ENCODE measurements around the gene ZNF575.
A peak's percentile ranks its signal among the peaks of the same experiment; 100 is the strongest.

ZNF575 gene

DNA sequence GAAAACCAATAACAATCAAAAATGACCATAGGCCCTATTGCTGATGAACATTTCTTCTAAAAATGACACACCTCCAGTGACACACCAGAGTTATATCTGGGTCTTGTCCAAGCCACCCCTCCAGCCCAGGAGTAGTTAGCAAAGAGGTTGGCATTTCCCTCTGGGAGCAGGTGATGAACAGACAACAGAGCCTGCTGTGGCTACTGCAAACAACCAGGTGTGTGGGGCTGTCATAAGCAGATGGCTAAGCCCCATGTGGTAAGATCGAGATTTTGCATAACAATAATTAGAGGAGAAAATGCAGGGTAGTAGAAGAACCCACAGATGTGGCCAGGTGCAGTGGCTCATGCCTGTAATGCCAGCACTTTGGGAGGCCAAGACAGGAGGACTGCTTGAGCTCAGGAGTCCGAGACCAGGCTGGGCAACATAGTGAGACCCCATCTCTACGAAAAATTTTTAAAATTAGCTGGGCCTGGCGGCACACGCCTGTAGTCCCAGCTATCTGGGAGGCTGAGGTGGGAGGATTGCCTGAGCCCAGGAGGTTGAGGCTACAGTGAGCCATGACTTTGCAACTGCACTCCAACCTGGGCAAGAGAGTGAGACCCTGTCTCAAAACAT lies 37.3 kb downstream of the ZNF575 start:
- no peak for DNase-seq (ENCODE audit: extremely low read depth in 1 of 2, low read depth in 1 of 2)

- DNase-seq (ENCODE audit: extremely low read depth in 1 of 2, low read depth in 1 of 2), result no peak
Measured at GRCh38 chr19:43572171-43572588, 39.2 kb downstream of the ZNF575 start.

DNA sequence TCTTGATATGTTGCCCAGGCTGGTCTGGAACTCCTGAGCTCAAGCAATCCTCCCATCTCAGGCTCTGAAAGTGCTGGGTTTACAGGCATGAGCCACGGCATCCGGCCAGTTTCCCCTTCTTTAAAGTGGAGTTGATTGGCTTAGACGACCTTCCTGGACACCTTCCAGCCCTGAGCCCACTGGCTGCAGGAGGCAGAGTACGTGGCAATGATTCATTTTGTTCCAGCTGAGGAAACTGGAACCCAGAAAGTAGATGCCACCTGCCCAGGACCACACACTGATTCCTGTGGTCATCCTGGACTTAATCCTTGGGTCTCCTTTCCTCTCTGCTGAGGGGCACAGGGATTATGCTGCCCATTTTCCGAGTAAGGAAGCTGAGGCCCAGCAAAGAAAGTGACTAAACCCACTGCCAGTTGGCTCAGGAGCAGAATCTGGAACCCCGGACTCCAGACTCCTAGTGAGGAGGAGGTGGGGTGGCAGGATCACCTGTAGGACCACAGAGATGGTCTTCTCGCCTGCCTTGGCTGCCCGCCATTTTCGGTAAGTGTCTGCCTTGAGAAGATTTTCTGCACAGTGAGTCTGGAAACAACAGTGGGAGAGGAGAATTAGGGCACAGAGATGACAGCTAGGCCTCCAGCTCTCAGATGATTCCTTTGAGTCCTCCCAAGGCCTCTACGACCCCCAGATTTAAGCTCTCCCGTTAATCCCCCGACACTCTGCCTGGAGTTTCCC lies 41.6 kb downstream of the ZNF575 start:
- no peak for DNase-seq (ENCODE audit: extremely low read depth in 1 of 2, low read depth in 1 of 2)

DNA sequence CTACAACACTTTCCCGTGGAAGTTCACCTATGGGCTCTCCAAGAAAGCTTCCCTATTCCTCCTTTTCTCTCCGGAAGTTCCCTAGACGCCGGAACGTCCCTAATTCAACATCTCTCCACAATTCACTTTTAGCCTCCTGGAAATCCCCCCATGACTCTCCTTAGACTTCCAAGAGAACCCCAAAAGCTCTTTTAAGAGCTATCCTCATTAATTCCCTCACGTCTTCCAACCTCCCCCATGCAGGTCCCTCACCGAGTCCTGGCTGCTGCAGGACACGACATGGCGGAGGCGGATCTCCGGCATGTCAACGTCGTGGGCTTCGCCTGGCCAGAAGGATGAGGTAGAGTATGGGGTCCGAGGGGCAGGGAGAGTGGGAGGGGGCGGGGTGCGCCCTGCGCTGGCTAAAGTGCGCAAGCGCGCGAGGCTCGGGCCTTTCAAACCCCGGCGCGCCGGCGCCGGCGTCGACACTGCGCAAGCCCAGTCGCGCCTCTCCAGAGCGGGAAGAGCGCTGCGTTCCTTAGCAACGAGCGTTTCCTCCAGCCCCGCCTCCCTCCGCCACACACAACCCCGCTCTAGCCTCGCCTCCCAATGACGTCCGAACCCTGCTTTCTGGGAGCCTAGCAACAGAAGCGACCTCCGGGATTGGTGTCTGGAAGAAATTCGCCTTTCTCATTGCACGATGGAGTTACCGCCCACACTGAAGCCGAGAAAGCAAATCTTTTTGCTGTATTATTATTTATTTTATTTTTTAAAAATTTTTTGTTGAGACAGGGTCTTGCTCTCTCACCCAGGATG lies 42.4 kb downstream of the ZNF575 start, which contains the start of the genes PINLYP and XRCC1:
PINLYP (plus strand) TSS at position 646 of the 795 bp plus-strand sequence. CDS start 1,391 bp downstream, outside the sequence.
XRCC1 (minus strand) TSS at position 372 of the 795 bp plus-strand sequence; CDS start at position 303, 69 bp downstream.
- DNase-seq (ENCODE audit: extremely low read depth in 1 of 2, low read depth in 1 of 2), result peak; percentile 89 to 96

DNA sequence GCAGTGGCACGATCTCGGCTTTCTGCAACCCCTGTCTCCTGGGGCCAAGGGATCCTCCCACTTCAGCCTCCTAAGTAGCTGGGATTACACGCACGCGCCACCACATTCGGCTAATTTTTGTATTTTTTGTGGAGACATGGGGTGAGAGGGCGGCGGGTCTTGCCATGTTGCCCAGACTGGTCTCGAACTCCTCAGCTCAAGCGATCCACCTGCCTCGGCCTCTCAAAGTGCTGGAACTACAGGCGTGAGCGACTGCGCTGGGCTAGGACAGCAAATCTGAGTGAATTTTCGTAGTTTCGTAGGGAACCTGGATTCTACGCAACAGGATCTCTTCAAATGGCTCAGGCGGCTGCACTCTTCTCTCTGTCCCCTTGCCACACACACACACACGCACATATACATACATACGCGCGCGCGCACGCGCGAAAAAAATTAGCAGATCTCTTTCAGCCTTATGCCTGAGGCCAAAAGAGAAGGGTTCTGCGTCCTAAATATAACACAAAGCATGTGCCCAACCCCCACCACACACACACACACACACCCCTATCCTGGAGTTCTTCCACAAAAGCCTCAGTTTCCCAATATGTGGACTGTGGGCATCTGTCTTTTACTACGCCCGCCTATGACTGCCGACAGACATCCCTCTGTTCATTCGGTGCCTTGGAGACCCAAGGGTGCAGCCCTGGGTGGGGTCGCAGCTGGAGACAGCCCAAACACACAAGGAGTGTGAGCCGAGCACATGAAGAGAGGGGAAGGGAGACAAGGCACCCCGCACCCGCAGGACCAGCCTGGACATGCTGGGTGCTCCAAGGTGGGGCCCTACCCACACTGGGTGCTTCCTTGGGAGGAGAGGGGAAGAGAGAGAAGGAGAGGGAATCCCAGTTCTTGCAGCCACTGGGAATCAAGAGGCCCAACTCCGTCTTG lies 43.2 kb downstream of the ZNF575 start:
- DNase-seq (ENCODE audit: extremely low read depth in 1 of 2, low read depth in 1 of 2), result no peak

DNA sequence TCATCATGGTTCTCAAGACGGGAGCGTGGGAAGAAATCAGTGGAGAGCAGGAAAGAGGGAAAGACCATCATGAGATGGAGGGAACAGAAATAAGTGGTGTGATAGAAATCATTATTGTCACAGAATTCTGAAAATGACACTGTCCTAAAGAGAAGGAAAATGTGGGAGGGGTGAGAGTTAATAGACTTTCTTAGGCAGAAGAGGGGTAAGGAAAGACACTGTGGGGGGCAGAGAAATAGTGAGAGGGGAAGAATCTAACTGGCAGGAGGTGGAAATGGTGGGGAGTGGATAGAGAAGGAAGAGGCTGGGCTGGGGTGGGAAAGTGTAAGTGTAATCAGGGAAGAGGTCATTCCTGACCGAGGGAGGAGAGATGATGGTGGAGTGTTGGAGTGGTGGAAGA lies 45.8 kb downstream of the ZNF575 start:
- no peak for DNase-seq (ENCODE audit: extremely low read depth in 1 of 2, low read depth in 1 of 2)

DNA sequence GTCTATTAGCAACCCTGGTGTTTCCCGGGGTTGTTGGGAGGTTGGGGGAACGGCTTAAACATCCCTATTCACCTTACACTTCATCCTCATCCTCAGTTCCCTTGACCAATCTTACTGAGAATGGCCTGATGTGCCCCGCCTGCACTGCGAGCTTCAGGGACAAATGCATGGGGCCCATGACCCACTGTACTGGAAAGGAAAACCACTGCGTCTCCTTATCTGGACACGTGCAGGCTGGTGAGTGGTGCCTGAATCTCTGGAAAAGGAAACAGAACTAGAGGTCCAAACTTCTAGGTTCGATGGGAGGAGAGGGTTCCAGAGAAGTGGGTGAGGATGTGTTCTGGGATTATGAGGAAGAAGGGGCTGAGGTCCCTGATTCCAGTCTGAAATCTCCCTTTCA lies 48.5 kb downstream of the ZNF575 start:
- no peak for DNase-seq (ENCODE audit: extremely low read depth in 1 of 2, low read depth in 1 of 2)

DNA sequence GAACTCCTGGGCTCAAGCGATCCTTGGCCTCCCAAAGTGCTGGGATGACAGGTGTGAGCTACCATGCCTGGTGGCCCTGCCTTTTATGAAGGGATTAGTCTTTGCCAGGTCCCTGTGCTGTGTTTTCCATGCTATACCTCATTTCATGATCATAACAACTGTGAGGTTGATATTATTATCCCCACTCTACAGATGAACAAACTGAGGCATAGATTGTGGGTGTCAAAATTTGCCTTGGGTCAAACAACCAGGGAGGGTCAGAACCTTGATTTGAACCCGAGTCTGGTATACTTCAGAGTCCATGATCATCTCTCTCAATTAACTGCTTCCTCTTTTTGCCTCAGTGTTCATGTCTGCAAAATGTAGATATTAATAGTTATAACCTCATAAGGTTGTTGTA lies 49.5 kb downstream of the ZNF575 start:
- no peak for DNase-seq (ENCODE audit: extremely low read depth in 1 of 2, low read depth in 1 of 2)

DNA sequence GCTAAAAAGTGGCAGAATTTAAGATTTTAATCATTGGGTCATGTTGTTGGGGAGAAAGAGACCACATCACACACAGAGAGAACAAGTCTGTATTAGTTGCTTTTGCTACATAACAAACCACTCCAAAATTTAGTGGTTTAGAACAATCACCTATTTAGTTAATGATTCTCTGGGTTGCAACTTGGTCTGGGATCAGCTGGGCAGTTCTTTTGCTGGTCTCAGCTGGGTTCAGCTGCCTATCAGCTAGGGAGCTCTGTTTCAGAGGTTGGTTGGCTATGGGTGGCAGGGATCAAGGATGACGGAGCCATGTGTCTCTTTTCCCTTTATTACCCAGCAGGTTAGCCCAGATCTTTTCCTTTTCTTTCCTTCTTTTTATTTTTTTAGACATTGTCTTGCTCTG lies 51.5 kb downstream of the ZNF575 start:
- DNase-seq (ENCODE audit: extremely low read depth in 1 of 2, low read depth in 1 of 2), result no peak

Data from stimulated activated CD8-positive, alpha-beta memory T cell treated with anti-CD3 and anti-CD28 coated beads, Interleukin-7, amount 100 ng/mL, for 48 hours (primary cell).